Calu3 (cell line): ENCODE measurements around the gene GALR3. TPM values are rescaled to one million over a fixed set of nuclear protein-coding genes. Genes with fewer than 3 reads are reported as not detected.

Experiments used
- BruUV-seq: library from RNA; stranded (reverse); fragments of 400-500 nt; replicated peaks from 2 replicates; lab custom pipeline; 2021; lab: Mats Ljungman, UMichigan
- CTCF ChIA-PET: fragments of 300-600 bp; sonication (Branson Sonifier 250); formaldehyde crosslinking; loops from one replicate; lab custom pipeline; 2022; ENCODE audit warnings: antibody characterized with exemption; lab: Charles Lee
- DNase-seq: peaks from one replicate; pipeline ENCODE4 v3.0.0; 2022
- H3K27ac Mint-ChIP-seq: one replicate; pipeline ENCODE4 v1.8.0; 2022; ENCODE audit warnings: mixed read lengths; ENCODE audit not compliant: unreplicated experiment
- H3K27me3 Mint-ChIP-seq: one replicate; pipeline ENCODE4 v1.8.0; 2022; ENCODE audit warnings: mixed read lengths; ENCODE audit not compliant: unreplicated experiment
- H3K36me3 Mint-ChIP-seq: one replicate; pipeline ENCODE4 v1.8.0; 2022; ENCODE audit warnings: mild to moderate bottlenecking, moderate library complexity, mixed read lengths; ENCODE audit not compliant: insufficient read depth, unreplicated experiment
- H3K4me1 Mint-ChIP-seq: one replicate; pipeline ENCODE4 v1.8.0; 2022; ENCODE audit warnings: mild to moderate bottlenecking, low read depth, mixed read lengths; ENCODE audit not compliant: unreplicated experiment
- H3K4me3 Mint-ChIP-seq: one replicate; pipeline ENCODE4 v1.8.0; 2022; ENCODE audit warnings: mild to moderate bottlenecking, low read depth, moderate library complexity, mixed read lengths; ENCODE audit not compliant: unreplicated experiment
- H3K9me3 Mint-ChIP-seq: one replicate; pipeline ENCODE4 v1.8.0; 2022; ENCODE audit warnings: low read depth, mixed read lengths; ENCODE audit not compliant: unreplicated experiment
- intact Hi-C: fragments of 100-400 bp; cut with micrococcal nuclease; formaldehyde crosslinking; loops from one replicate; pipeline ENCODE4 v1.10.0; 2022; ENCODE audit not compliant: unreplicated experiment
- total RNA-seq: library from RNA; stranded (reverse); gene quantifications from 2 replicates; pipeline ENCODE4 v1.2.3, GENCODE V29; 2022
- TF ChIP-seq, protein P1 (sequence below): fragments of 200-600 bp; IDR thresholded peaks from one replicate; pipeline ENCODE4 v1.8.0; 2022; ENCODE audit warnings: antibody characterized with exemption; ENCODE audit not compliant: unreplicated experiment

Gene GALR3
- total RNA-seq, 1 experiment from 2014 or later: 0.31 TPM

DNA sequence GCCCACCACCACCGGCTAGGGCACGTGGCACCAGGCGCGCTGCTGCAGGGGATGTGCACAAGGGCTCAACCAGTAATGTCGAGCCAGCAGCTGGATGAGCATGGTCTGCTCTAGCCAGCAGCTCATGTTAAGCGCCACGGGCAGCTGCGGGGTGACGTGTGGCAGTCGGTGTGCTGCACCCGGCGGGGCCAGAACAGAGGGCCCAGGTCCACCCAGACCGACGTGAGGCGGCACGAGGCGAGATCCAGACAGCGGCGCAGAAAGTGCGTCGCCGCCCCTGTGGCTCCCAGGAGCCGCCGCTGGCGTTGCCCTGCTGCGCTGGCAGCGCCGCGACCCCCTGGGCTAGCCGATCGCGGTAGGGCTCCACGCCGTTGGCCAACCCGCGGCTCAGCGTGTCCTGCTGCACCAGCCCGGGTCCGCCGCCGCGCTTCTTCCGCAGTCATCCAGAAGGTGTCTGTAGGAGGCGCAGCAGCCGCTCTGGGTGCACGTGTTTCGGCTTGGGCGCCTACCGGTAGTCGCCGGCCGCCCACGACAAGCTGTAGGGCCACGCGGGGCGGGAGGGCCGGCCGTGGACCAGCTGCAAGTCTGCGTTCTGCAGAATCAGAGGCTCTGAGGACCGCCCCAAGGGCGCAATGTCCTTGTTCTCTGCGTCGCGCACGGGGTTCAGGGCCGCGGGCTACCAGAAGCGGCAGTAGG, 4.6 kb upstream of the GALR3 start:
- intact Hi-C loops: loop anchor here (1.0 to 5.0 kb wide), 2 partner anchors 45 to 149 kb away; no protein-coding TSS in a partner anchor

DNA sequence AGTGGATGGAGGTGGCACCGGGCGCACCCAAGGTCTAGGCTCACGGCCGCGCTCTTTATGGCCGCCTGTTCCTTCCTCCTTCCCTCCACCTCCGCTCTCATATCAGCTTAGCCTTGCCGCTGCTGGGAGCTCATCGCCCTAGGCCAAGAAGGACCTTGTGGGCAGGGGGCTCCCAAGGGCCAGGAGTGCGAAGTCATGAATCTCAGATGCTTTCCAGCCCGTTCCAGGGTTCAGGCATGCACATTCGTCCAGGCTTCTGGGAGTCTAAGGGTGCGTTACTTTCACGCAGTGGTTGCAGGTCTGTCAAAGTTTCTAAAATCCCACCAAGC, 4.1 kb upstream of the GALR3 start:
- CTCF ChIA-PET: interaction anchor here (0.8 to 1.2 kb wide), 2 partner anchors 25 to 44 kb away, joined by 3 read pairs; partner anchors contain the start of gene ANKRD54
- Mint-ChIP-seq H3K27me3 (no peaks in the 10 kb centered on the region), H3K9me3 (no peaks in the 10 kb centered on the region), H3K27ac (no peak overlapping the region), H3K36me3 (peaks cover 14% of the 10 kb centered on the region), H3K4me1 (peaks cover 9% of the 10 kb centered on the region), H3K4me3 (peak overlapping the region; percentile 56)
- TF ChIP-seq, protein P1, sequence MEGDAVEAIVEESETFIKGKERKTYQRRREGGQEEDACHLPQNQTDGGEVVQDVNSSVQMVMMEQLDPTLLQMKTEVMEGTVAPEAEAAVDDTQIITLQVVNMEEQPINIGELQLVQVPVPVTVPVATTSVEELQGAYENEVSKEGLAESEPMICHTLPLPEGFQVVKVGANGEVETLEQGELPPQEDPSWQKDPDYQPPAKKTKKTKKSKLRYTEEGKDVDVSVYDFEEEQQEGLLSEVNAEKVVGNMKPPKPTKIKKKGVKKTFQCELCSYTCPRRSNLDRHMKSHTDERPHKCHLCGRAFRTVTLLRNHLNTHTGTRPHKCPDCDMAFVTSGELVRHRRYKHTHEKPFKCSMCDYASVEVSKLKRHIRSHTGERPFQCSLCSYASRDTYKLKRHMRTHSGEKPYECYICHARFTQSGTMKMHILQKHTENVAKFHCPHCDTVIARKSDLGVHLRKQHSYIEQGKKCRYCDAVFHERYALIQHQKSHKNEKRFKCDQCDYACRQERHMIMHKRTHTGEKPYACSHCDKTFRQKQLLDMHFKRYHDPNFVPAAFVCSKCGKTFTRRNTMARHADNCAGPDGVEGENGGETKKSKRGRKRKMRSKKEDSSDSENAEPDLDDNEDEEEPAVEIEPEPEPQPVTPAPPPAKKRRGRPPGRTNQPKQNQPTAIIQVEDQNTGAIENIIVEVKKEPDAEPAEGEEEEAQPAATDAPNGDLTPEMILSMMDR: no peak
- intact Hi-C loops: loop anchor here (5.0 kb wide), 1 partner anchor 148 kb away; no protein-coding TSS in a partner anchor
- BruUV-seq: no TSS peak
- DNase-seq: no peak

More for the DNA sequence above, 4.6 kb upstream of the GALR3 start:
- no TSS peak for BruUV-seq
- DNase-seq: peak; percentile 66
- Mint-ChIP-seq H3K9me3 (no peaks in the 10 kb centered on the region), H3K27ac (no peak overlapping the region), H3K4me3 (peak overlapping the region; percentile 56), H3K36me3 (peaks cover 13% of the 10 kb centered on the region), H3K4me1 (peaks cover 9% of the 10 kb centered on the region), H3K27me3 (no peaks in the 10 kb centered on the region)
- TF ChIP-seq, protein P1: peak; percentile 44
- CTCF ChIA-PET: interaction anchor here (1.1 to 1.8 kb wide), 4 partner anchors 10 to 45 kb away, joined by 3 to 16 read pairs (median 4); partner anchors contain the start of genes ANKRD54 and GCAT

DNA sequence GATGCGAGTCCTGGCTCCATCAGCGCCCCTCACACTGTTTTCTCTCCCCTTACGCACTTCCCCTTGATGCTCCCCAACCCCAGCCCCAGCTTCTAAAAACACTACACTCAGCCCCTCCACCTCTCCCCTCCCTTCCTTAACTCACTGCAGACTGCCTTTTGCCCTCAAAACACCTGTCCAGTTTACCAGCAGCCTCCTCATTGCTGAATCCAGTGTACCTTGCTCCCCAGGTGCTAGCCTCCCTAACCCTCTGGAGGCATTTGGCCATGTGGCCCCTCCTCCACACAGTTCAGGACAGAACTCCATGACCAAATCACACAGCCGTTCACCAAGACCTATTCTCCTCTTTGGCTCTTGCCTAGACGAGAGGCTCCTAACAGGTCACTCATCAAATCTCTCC, 2.8 kb upstream of the GALR3 start:
- no peak for DNase-seq
- H3K36me3 Mint-ChIP-seq: peaks cover 14% of the 10 kb centered on the region
- TF ChIP-seq, protein P1: no peak
- CTCF ChIA-PET: no interaction called here
- peak overlapping the region; percentile 42 for H3K27ac Mint-ChIP-seq
- H3K9me3 Mint-ChIP-seq: no peaks in the 10 kb centered on the region
- H3K4me3 Mint-ChIP-seq: no peak overlapping the region
- H3K4me1 Mint-ChIP-seq: peaks cover 9% of the 10 kb centered on the region
- no TSS peak for BruUV-seq
- intact Hi-C loops: no loop called here
- H3K27me3 Mint-ChIP-seq: no peaks in the 10 kb centered on the region

DNA sequence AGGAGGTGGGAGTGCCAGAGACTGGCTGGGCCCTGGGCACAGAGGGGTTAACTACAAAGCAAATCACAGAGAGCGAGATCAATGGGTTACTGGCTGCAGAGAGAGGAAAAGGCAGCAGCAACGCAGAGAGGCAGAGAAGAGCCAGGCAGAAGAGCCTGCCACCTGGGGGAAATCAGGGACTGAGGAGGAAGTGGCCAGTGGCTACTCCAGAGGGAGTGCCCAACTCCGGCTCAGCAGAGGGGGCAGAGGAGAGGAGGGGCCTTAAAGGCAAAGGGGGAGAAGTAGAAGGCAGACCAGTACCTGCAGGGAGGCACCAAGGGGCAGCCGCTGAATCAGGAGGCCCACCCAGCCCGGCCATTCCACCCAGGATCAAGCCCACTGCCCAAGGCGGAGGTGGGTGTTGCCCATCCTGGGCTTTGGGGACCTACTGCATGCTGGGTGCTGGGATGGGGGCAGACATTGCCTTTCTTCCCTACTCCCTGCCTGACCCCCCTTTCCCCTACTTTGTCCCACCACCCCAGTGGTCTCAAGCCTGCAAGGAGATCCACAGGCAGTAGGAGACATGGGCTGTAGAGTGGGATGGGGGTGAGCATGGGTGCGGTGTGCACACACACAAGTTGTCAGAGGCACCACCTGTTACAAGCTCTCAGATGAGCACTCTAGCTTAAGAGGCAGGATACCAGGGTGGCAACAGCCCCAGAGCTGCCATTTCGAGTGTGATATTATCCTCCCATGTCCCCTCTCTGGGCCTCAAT, 926 bp upstream of the GALR3 start:
- CTCF ChIA-PET: interaction anchor here (0.6 kb wide), 1 partner anchor 288 kb away, joined by 3 read pairs; no protein-coding TSS in a partner anchor

More for the DNA sequence above, 926 bp upstream of the GALR3 start:
- Mint-ChIP-seq H3K27ac (peak overlapping the region; percentile 45), H3K36me3 (peaks cover 14% of the 10 kb centered on the region), H3K27me3 (no peaks in the 10 kb centered on the region), H3K4me3 (no peak overlapping the region), H3K4me1 (peaks cover 9% of the 10 kb centered on the region), H3K9me3 (no peaks in the 10 kb centered on the region)
- BruUV-seq: no TSS peak
- DNase-seq: no peak
- TF ChIP-seq, protein P1: no peak
- intact Hi-C loops: no loop called here
